ENCODE data around the gene XPO1.

GRCh38 chr2:61451178-61451577 lies 87.0 kb downstream of the XPO1 start:
- TF ChIP-seq CTCF (IDR thresholded peaks at IDR 0.05): no peak
- TF ChIP-seq POLR2A (IDR thresholded peaks at IDR 0.05): no peak
- TF ChIP-seq POLR2AphosphoS5 (IDR thresholded peaks at IDR 0.05): no peak

Measured in transverse colon (tissue), 4 donors.